WERI-Rb-1 (cell line): Measurements from ENCODE around the gene TSHB.

ENCODE experiments used
- DNase-seq: peaks from one replicate; pipeline ENCODE4 v3.0.0-alpha.2; 2020
- H3K27ac ChIP-seq: fragments of 250-450 bp; sonication (Bioruptor Pico); 2 replicates; pipeline ENCODE4 v1.5.1; 2020; ENCODE audit warnings: mild to moderate bottlenecking, moderate library complexity
- H3K27me3 ChIP-seq: fragments of 250-450 bp; sonication (Bioruptor Pico); 2 replicates; pipeline ENCODE4 v1.5.1; 2021; ENCODE audit warnings: mild to moderate bottlenecking, low read depth, moderate library complexity; ENCODE audit not compliant: insufficient read depth, severe bottlenecking
- H3K36me3 ChIP-seq: fragments of 250-450 bp; sonication (Bioruptor Pico); 2 replicates; pipeline ENCODE4 v1.5.1; 2020; ENCODE audit warnings: mild to moderate bottlenecking, moderate library complexity
- H3K4me3 ChIP-seq: 2 replicates; pipeline ENCODE4 v1.5.1; 2011; ENCODE audit warnings: low read depth, mild to moderate bottlenecking, control low read depth, low read length
- H3K9me3 ChIP-seq: fragments of 250-450 bp; sonication (Bioruptor Pico); 2 replicates; pipeline ENCODE4 v1.5.1; 2021; ENCODE audit warnings: mild to moderate bottlenecking, moderate library complexity; ENCODE audit not compliant: severe bottlenecking
- CTCF ChIP-seq: IDR thresholded peaks from 2 replicates; pipeline ENCODE4 v1.5.1; 2011; ENCODE audit warnings: low read depth, mild to moderate bottlenecking, control low read depth, inconsistent platforms, low read length

Gene TSHB

GRCh38 chr1:115052454-115053083, 22.9 kb downstream of the TSHB start:
- peak; percentile 69 for DNase-seq
- Histone ChIP-seq H3K4me3 (no peak overlapping the region), H3K27ac (no peak overlapping the region), H3K36me3 (no peaks in the 10 kb centered on the region), H3K9me3 (no peaks in the 10 kb centered on the region), H3K27me3 (no peaks in the 10 kb centered on the region)
- peak; percentile 73 for TF ChIP-seq CTCF

GRCh38 chr1:115056395-115056798, 26.8 kb downstream of the TSHB start:
- no peak overlapping the region for H3K4me3 ChIP-seq
- H3K9me3 ChIP-seq, result no peaks in the 10 kb centered on the region
- H3K27ac ChIP-seq, result no peak overlapping the region
- no peaks in the 10 kb centered on the region for H3K36me3 ChIP-seq
- no peak for TF ChIP-seq CTCF
- H3K27me3 ChIP-seq, result no peaks in the 10 kb centered on the region
- DNase-seq, result no peak

GRCh38 chr1:115057661-115058254, 28.1 kb downstream of the TSHB start:
- no peak for TF ChIP-seq CTCF
- Histone ChIP-seq H3K27me3 (no peaks in the 10 kb centered on the region), H3K4me3 (no peak overlapping the region)

GRCh38 chr1:115059316-115059715, 29.7 kb downstream of the TSHB start:
- Histone ChIP-seq H3K9me3 (no peaks in the 10 kb centered on the region), H3K36me3 (no peaks in the 10 kb centered on the region), H3K27ac (no peak overlapping the region)

More at GRCh38 chr1:115057661-115058254, 28.1 kb downstream of the TSHB start:
- no peaks in the 10 kb centered on the region for H3K36me3 ChIP-seq
- no peak for DNase-seq
- no peak overlapping the region for H3K27ac ChIP-seq
- H3K9me3 ChIP-seq, result no peaks in the 10 kb centered on the region

GRCh38 chr1:115060501-115060900, 30.9 kb downstream of the TSHB start:
- no peak for TF ChIP-seq CTCF
- Histone ChIP-seq H3K36me3 (no peaks in the 10 kb centered on the region), H3K9me3 (no peaks in the 10 kb centered on the region), H3K27me3 (no peaks in the 10 kb centered on the region), H3K27ac (no peak overlapping the region), H3K4me3 (no peak overlapping the region)
- no peak for DNase-seq

More at GRCh38 chr1:115059316-115059715, 29.7 kb downstream of the TSHB start:
- no peak for DNase-seq
- Histone ChIP-seq H3K27me3 (no peaks in the 10 kb centered on the region), H3K4me3 (no peak overlapping the region)
- TF ChIP-seq CTCF, result no peak

- no peaks in the 10 kb centered on the region for H3K9me3 ChIP-seq
- no peaks in the 10 kb centered on the region for H3K36me3 ChIP-seq
- H3K4me3 ChIP-seq, result no peak overlapping the region
- no peaks in the 10 kb centered on the region for H3K27me3 ChIP-seq
- no peak for DNase-seq
- TF ChIP-seq CTCF, result no peak
- H3K27ac ChIP-seq, result no peak overlapping the region
Measured at GRCh38 chr1:115062542-115063004, 32.9 kb downstream of the TSHB start.
